Measurements from ENCODE around the gene REPS1.
"Not testable (repeated sequence)": the region's sequence is repeated elsewhere in the genome, so short reads cannot be mapped to it uniquely, and the experiment has no call there.

The REPS1 gene

GRCh38 chr6:138987643-138988468 lies at the start of gene REPS1:
Gene REPS1, minus strand, starts transcription at chr6:138988253. Its CDS starts 571 bp downstream, at chr6:138987682.
- DNase-seq: peak; percentile 95

GRCh38 chr6:139037490-139037889 lies 49.4 kb upstream of the REPS1 start:
- no peak for DNase-seq

- DNase-seq: no peak
Observed at GRCh38 chr6:139030228-139030963, 42.3 kb upstream of the REPS1 start.

- DNase-seq: peak; percentile 39
Observed at GRCh38 chr6:139029470-139030227, 41.6 kb upstream of the REPS1 start.

- peak; percentile 55 for DNase-seq
Observed at GRCh38 chr6:139028658-139029469, 40.8 kb upstream of the REPS1 start, which contains the start of gene ABRACL. Gene ABRACL, plus strand, starts transcription at chr6:139028745. Its CDS starts 5,416 bp downstream, at chr6:139034161.

- DNase-seq: peak; percentile 68
Observed at GRCh38 chr6:139028215-139028657, 40.2 kb upstream of the REPS1 start.

GRCh38 chr6:139027620-139028182 lies 39.6 kb upstream of the REPS1 start:
- peak; percentile 84 for DNase-seq

GRCh38 chr6:139025416-139025815 lies 37.4 kb upstream of the REPS1 start:
- not testable (repeated sequence) for DNase-seq

GRCh38 chr6:139020689-139021088 lies 32.6 kb upstream of the REPS1 start:
- DNase-seq: no peak

- no peak for DNase-seq
Observed at GRCh38 chr6:139019722-139020121, 31.7 kb upstream of the REPS1 start.

- peak; percentile 51 for DNase-seq
Observed at GRCh38 chr6:139017227-139017626, 29.2 kb upstream of the REPS1 start.

GRCh38 chr6:139016337-139017213 lies 28.5 kb upstream of the REPS1 start:
- no peak for DNase-seq

- no peak for DNase-seq
Observed at GRCh38 chr6:139014945-139015344, 26.9 kb upstream of the REPS1 start.

GRCh38 chr6:139013185-139013800 lies 25.2 kb upstream of the REPS1 start:
- DNase-seq: no peak

GRCh38 chr6:139011980-139012379 lies 23.9 kb upstream of the REPS1 start:
- no peak for DNase-seq

GRCh38 chr6:139010674-139011073 lies 22.6 kb upstream of the REPS1 start:
- DNase-seq: no peak

GRCh38 chr6:139008117-139008516 lies 20.1 kb upstream of the REPS1 start:
- no peak for DNase-seq

GRCh38 chr6:139007428-139007827 lies 19.4 kb upstream of the REPS1 start:
- DNase-seq: no peak

GRCh38 chr6:139006477-139006876 lies 18.4 kb upstream of the REPS1 start:
- DNase-seq: no peak

GRCh38 chr6:139003751-139004150 lies 15.7 kb upstream of the REPS1 start:
- DNase-seq: no peak
